Measurements from ENCODE around the gene CLEC2L.

DNA sequence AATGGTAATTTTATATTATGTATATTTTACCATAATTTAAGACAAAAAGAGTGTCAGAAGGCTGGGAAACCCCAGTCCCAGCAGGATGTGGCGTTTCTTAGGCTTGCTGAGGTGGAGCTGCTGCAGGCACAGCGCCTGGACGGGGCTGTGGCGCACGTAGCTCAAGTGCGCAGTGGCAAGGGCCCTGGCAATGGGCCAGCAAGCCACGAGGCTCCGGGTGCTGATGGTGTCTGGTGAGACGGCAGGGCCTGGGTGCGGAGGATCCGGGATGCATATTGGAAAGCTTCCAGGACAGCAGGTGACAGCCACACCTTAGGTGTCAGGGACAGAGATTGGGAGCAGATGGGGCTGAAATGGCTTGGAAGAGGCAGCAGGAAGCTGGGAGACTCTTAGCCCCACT lies 37.2 kb downstream of the CLEC2L start:
- no peak for TF ChIP-seq EZH2 (IDR thresholded peaks at IDR 0.05; ENCODE audit: insufficient read depth, poor library complexity, severe bottlenecking)
- no peak for TF ChIP-seq EZH2phosphoT487 (IDR thresholded peaks at IDR 0.05; ENCODE audit: insufficient read depth, low read depth)
